ENCODE results near the gene REXO4. TPM values are rescaled to one million over a fixed set of nuclear protein-coding genes. Genes with fewer than 3 reads are reported as not detected.
A peak's percentile ranks its signal among the peaks of the same experiment; 100 is the strongest.

The REXO4 gene
- total RNA-seq, 4 donors from 2014 or later: 6.4 to 25.0 (median 20.2) TPM

DNA sequence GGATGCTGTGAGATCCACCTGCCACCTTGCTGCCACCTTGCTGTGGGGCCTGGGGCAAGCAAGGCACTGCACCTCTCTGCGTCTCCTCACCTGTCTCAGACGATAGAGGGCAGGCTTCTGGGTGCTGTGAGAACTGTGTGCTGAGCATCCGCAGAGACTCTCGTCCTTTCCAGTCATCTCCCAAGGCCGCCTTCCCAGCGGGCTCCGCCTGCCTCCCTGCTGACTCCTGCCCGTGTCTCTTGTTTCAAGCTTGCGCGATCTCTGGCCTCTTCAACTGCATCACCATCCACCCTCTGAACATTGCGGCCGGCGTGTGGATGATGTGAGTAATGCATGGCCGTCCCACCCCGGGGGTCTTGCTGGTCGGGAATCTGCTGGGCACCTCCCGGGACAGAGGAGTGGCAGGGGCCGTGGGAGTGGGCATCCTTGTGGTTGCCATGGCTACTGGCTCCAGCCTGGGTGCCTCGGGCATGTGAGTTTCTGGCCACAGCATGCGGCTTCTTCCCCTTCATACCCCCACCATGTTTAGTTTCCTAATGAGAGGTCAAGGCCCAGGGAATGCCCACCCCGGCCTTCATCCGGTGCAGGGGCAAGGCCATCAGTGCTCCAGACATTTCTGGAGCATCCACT, 45.5 kb upstream of the REXO4 start:
- DNase-seq: no peak
- Histone ChIP-seq H3K27ac (no peak overlapping the region), H3K4me3 (no peak overlapping the region), H3K4me1 (no peaks in the 10 kb centered on the region), H3K27me3 (no peaks in the 10 kb centered on the region), H3K36me3 (no peaks in the 10 kb centered on the region), H3K9me3 (no peaks in the 10 kb centered on the region)
- intact Hi-C loops (cut with DNase I; ENCODE audit: low total_unique reads): no loop called here
- TF ChIP-seq, protein P1, sequence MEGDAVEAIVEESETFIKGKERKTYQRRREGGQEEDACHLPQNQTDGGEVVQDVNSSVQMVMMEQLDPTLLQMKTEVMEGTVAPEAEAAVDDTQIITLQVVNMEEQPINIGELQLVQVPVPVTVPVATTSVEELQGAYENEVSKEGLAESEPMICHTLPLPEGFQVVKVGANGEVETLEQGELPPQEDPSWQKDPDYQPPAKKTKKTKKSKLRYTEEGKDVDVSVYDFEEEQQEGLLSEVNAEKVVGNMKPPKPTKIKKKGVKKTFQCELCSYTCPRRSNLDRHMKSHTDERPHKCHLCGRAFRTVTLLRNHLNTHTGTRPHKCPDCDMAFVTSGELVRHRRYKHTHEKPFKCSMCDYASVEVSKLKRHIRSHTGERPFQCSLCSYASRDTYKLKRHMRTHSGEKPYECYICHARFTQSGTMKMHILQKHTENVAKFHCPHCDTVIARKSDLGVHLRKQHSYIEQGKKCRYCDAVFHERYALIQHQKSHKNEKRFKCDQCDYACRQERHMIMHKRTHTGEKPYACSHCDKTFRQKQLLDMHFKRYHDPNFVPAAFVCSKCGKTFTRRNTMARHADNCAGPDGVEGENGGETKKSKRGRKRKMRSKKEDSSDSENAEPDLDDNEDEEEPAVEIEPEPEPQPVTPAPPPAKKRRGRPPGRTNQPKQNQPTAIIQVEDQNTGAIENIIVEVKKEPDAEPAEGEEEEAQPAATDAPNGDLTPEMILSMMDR (IDR thresholded peaks at IDR 0.05): no peak
- TF ChIP-seq POLR2A (IDR thresholded peaks at IDR 0.05): no peak

DNA sequence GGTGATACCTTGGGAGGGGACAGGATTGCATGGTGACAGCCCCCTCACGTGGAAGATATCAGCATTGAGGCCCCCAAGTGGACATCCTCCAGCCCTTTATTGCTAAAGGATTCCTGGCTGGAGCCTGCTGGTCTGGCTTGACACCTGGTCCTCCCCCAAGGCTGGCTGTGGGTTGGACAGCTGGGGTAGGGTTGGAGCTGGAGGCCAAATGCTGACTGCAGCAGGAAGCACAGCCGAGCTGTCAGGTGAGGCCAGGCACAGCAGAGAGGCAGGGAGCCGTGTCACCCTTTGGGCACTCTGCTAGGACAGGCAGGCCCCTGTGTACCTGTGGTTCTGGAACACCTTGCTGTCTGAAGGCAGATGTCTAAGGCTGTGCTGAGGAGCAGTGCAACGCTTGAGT, 44.2 kb upstream of the REXO4 start:
- H3K36me3 ChIP-seq: no peaks in the 10 kb centered on the region
- no peak overlapping the region for H3K4me3 ChIP-seq
- H3K27me3 ChIP-seq: no peaks in the 10 kb centered on the region
- DNase-seq: no peak
- intact Hi-C loops (cut with DNase I; ENCODE audit: low total_unique reads): no loop called here
- no peaks in the 10 kb centered on the region for H3K4me1 ChIP-seq
- H3K9me3 ChIP-seq: no peaks in the 10 kb centered on the region
- no peak overlapping the region for H3K27ac ChIP-seq
- TF ChIP-seq, protein P1 (IDR thresholded peaks at IDR 0.05): no peak
- TF ChIP-seq POLR2A (IDR thresholded peaks at IDR 0.05): no peak

DNA sequence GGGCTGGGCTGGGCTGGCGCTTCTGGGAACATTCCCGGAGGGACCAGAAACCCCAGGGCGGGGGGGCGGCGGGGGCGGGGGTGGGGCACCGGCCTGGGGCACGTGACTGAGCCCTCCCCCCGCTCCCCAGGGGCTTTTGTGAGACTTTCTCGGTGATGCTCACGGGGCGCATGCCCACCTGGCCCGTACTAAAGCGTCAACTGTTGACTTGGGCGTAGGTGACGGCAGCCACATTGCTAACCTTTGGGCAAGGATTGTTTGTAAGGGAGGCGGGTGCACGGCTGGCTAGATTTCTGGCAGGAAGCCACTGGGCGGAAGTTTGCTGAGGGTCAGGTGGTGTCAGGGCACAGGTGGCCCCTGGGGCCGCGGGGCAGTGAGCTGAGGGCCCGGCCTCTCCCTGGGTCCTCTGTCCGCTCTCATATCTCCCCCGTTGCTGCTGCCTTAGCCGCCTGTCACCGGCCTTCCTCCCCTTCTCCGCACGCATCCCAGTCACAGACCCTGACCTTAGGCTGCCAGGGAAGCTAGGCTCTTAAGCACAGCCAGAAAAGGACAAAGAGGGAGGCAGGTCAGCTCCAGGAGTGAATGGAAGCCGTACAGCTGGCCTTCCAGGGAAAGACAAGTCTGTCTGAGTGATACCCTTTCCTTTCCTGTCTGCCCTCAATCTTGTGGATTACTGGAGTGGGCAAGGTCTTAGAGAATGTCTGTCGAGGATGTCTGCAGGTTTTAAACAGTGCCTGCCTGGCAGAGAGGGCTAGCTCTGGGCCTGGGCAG, 42.8 kb upstream of the REXO4 start:
- intact Hi-C loops (cut with DNase I; ENCODE audit: low total_unique reads): no loop called here
- peak overlapping the region; percentile 59 to 71 for H3K4me3 ChIP-seq
- DNase-seq: peak in 1 of 2 donors; percentile 73
- no peaks in the 10 kb centered on the region for H3K27me3 ChIP-seq
- peak overlapping the region; percentile 87 to 98 for H3K27ac ChIP-seq
- no peaks in the 10 kb centered on the region for H3K9me3 ChIP-seq
- TF ChIP-seq POLR2A (IDR thresholded peaks at IDR 0.05): no peak
- no peaks in the 10 kb centered on the region for H3K4me1 ChIP-seq
- no peaks in the 10 kb centered on the region for H3K36me3 ChIP-seq

DNA sequence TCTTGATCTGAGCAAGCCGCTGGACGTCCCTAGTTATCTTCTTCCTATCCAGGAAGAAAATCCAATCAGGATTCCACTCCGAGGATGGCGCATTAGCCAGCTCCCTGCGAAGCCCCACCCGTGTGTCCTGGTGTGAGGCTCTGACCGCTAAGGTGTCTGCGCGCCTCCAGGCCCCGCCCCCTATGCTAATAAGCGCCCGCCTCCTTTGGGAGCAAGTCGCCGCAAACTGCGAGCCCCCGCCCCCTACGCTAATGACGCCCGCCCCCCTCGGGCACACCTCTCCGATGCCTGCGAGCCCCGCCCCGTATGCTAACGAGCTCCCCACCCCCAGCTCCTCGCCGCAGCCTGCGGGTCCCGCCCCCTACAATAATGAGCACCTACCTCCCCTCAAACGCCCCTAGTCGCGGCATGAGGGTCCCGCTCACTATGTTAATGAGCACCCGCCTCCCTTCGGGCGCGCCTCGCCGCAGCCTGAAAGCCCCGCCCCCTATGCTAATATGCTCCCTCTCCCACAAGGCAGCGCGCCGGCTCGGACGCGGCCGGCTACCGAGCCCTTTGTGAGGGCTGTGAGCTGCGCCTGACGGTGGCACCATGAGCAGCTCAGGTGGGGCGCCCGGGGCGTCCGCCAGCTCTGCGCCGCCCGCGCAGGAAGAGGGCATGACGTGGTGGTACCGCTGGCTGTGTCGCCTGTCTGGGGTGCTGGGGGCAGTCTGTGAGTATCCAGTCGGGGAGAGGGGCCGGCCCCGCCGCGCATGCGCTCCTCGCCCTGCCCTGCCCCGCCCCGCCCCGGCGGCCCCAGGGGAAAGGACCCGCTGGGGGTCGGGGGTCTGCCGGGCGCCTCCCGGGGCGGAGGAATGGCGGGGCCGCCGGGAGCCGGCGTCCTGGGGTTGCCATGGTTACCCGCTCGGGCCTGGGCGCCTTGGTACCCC, 41.9 kb upstream of the REXO4 start, which contains the start of gene CACFD1:
CACFD1 (plus strand) TSS at position 503 of the 929 bp plus-strand sequence; CDS start at position 592, 89 bp downstream.
- intact Hi-C loops (cut with DNase I; ENCODE audit: low total_unique reads): no loop called here
- Histone ChIP-seq H3K4me1 (no peaks in the 10 kb centered on the region), H3K36me3 (no peaks in the 10 kb centered on the region), H3K27ac (peak within 1 kb of the TSS; percentile 87 to 98), H3K9me3 (no peaks in the 10 kb centered on the region), H3K4me3 (peak within 1 kb of the TSS; percentile 59 to 71), H3K27me3 (no peaks in the 10 kb centered on the region)
- TF ChIP-seq, protein P1 (IDR thresholded peaks at IDR 0.05): peak in 1 of 4 experiments; percentile 29
- peak; percentile 62 to 83 for TF ChIP-seq POLR2A (IDR thresholded peaks at IDR 0.05)
- DNase-seq: peak; percentile 97 to 99

DNA sequence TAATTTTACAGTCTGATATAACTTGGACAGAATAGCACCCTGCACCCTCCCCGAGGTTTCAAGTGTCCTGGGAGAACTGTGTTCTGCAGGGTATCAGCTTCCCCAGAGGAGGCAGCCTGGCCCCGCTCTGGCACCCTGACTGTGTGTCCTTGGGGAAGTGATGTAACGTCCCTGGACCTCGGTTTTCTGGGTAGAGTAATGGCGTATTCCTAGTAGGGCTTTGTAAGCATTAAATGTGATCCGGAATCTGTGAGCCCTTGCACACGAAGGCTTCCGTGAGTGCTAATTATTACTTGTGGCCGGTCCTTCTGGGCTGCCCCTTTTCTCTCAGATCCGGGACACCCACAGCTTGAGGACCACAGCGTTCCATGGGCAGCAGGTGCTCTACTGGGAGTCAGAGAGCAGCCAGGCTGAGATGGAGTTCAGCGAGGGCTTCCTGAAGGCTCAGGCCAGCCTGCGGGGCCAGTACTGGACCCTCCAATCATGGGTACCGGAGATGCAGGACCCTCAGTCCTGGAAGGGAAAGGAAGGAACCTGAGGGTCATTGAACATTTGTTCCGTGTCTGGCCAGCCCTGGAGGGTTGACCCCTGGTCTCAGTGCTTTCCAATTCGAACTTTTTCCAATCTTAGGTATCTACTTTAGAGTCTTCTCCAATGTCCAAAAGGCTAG, 41.0 kb upstream of the REXO4 start:
- no peaks in the 10 kb centered on the region for H3K27me3 ChIP-seq
- no peaks in the 10 kb centered on the region for H3K4me1 ChIP-seq
- H3K36me3 ChIP-seq: no peaks in the 10 kb centered on the region
- no peak for DNase-seq
- TF ChIP-seq POLR2A (IDR thresholded peaks at IDR 0.05): no peak
- TF ChIP-seq, protein P1 (IDR thresholded peaks at IDR 0.05): no peak
- intact Hi-C loops (cut with DNase I; ENCODE audit: low total_unique reads): no loop called here
- no peaks in the 10 kb centered on the region for H3K9me3 ChIP-seq
- H3K27ac ChIP-seq: peak overlapping the region; percentile 87 to 98
- H3K4me3 ChIP-seq: peak overlapping the region; percentile 59 to 71
